Ectodermal cell (in vitro differentiated cells): ENCODE measurements around the gene KCTD2.

Source experiments
- H3K27ac ChIP-seq: 2 replicates; pipeline ENCODE4 v1.7.0; 2013; ENCODE audit warnings: mild to moderate bottlenecking, low read depth, low read length; ENCODE audit not compliant: insufficient read depth, poor library complexity, severe bottlenecking
- H3K27me3 ChIP-seq: 2 replicates; pipeline ENCODE4 v1.7.0; 2013; ENCODE audit warnings: mild to moderate bottlenecking, low read length; ENCODE audit not compliant: insufficient read depth, control insufficient read depth, poor library complexity, severe bottlenecking
- H3K36me3 ChIP-seq: one replicate; pipeline ENCODE4 v1.7.0; 2013; ENCODE audit warnings: low read length; ENCODE audit not compliant: control insufficient read depth, insufficient read depth
- H3K4me1 ChIP-seq: one replicate; pipeline ENCODE4 v1.7.0; 2013; ENCODE audit warnings: low read length; ENCODE audit not compliant: control insufficient read depth, insufficient read depth
- H3K4me3 ChIP-seq: 2 replicates; pipeline ENCODE4 v1.7.0; 2013; ENCODE audit warnings: low read depth, low read length, control low read depth; ENCODE audit not compliant: insufficient read depth
- H3K9me3 ChIP-seq: 2 replicates; pipeline ENCODE4 v1.7.0; 2013; ENCODE audit warnings: mild to moderate bottlenecking, low read length, moderate library complexity; ENCODE audit not compliant: control insufficient read depth
- WGBS, 2 experiments: methylation state at CpG; one replicate each; pipeline ENCODE4 v1.1.7; 2013; ENCODE audit warnings: missing lambda C conversion rate in 2 of 2; 5-methylcytosine and 5-hydroxymethylcytosine counted together

The KCTD2 gene

DNA sequence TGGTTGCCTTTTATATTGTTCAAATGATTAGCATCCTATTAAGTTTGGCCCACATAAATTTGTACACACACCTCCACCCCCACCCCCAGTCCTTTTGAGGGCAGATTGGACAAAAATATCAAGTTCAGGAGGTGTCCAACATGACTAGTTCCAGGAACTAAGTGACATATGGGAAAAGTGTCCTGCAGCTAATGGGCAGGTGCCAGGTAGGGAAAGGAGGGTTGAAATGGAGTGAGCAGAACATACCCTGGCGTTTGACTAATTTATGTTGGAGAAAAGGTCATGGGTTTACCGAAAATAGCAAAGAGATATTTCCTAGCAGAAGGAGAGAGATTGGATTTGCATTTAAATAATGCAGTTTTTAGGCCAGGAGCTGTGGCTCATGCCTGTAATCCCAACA, 4.9 kb downstream of the KCTD2 start:
- Histone ChIP-seq H3K4me1 (peaks cover 5% of the 10 kb centered on the region), H3K9me3 (no peaks in the 10 kb centered on the region), H3K27ac (no peak overlapping the region), H3K27me3 (no peaks in the 10 kb centered on the region), H3K36me3 (peaks cover 11% of the 10 kb centered on the region), H3K4me3 (no peak overlapping the region)
- WGBS, 2 experiments, result 95 to 96% methylated on average over 2 of the region's 2 CpGs

DNA sequence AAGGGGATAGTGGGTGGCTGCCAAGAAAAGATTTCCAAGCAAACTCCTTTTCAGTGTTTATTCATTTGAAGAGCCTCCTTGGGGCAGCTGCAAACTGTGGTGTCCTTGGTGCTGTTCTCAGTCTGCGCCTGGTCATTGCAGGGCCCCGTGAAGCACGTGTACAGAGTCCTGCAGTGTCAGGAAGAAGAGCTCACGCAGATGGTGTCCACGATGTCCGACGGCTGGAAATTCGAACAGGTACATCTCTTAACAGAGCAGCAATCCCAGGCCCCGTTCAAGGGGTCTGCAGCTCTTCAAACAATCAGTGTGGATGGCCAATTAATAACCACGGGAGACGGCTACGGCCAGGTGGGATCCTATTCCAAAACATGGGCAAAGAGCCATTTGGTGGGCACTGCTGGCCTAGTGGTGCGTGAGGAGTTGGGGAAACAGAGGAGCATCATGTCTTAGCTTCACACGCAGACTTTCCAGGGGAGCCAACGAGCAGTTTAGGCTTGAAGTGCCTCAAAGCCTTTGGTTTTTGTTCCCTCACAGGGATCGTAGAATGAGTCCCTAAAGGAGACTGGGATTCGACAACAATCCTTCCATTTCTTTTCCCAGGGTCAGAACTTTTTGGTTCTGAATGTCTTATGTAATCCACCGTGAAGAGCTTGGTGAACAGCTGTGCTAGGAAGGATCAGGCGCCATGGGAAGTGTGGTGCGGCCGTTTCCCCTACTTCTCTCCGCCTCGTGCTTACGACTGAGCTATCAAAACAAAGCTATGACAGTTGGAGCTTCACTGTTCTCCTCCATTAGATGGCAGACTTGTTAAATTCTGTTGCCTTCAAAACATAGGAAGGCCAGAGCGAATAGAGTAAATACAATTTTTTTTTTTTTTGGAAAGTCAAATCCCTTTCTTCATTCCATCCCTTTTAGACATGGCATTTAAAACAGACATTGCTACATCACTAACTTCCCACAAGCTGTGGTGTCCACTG, 12.6 kb downstream of the KCTD2 start:
- H3K4me3 ChIP-seq, result no peak overlapping the region
- H3K36me3 ChIP-seq, result peaks cover 26% of the 10 kb centered on the region
- WGBS, 2 experiments, result 92% methylated on average over 25 of the region's 25 CpGs

DNA sequence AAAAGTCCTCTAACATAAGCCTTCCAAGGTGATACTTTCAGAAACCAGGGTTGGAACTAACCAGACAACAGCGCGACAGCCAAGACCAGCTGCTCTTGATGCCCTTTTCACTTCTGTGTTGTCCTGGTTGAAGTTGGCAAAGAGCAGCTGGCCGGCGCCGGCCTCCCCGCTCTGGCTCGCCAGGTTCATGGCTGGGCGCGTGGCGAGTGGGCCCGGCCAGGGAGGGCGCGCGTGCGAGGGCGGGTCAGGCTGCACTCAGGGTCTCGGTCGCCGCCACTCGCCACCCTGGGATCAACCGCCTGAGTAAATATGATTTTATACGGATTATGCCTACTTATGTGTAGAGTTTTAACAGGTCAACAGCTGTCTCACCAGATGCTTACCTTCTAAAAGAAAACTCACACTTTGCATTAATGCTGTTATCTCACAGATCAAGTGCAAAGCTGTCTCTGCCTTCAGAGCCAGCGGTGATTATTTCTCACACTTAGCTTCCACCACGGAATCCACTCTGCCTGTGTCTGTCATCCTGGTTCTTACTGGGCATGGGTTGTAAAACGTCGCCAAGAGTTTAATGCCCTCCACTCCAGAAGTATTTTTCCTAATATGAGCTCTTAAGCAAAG, 13.5 kb downstream of the KCTD2 start:
- WGBS, 2 experiments, result 96 to 98% methylated on average over 26 of the region's 26 CpGs
- H3K36me3 ChIP-seq, result peaks cover 29% of the 10 kb centered on the region

More for the DNA sequence above, 12.6 kb downstream of the KCTD2 start:
- H3K27me3 ChIP-seq, result no peaks in the 10 kb centered on the region
- H3K4me1 ChIP-seq, result no peaks in the 10 kb centered on the region
- H3K9me3 ChIP-seq, result no peaks in the 10 kb centered on the region
- no peak overlapping the region for H3K27ac ChIP-seq

GRCh38 chr17:75061055-75061438, 14.0 kb downstream of the KCTD2 start:
- H3K27ac ChIP-seq, result no peak overlapping the region
- H3K27me3 ChIP-seq, result no peaks in the 10 kb centered on the region
- 96 to 98% methylated on average over 10 of the region's 10 CpGs for WGBS, 2 experiments
- no peaks in the 10 kb centered on the region for H3K4me1 ChIP-seq
- no peaks in the 10 kb centered on the region for H3K9me3 ChIP-seq
- H3K4me3 ChIP-seq, result no peak overlapping the region
- peaks cover 29% of the 10 kb centered on the region for H3K36me3 ChIP-seq

More for the DNA sequence above, 13.5 kb downstream of the KCTD2 start:
- Histone ChIP-seq H3K27ac (no peak overlapping the region), H3K4me3 (no peak overlapping the region), H3K4me1 (no peaks in the 10 kb centered on the region), H3K9me3 (no peaks in the 10 kb centered on the region), H3K27me3 (no peaks in the 10 kb centered on the region)

GRCh38 chr17:75061618-75062017, 14.6 kb downstream of the KCTD2 start:
- 92 to 95% methylated on average over 8 of the region's 8 CpGs for WGBS, 2 experiments
- Histone ChIP-seq H3K4me1 (no peaks in the 10 kb centered on the region), H3K4me3 (no peak overlapping the region), H3K27me3 (no peaks in the 10 kb centered on the region), H3K27ac (no peak overlapping the region), H3K36me3 (peaks cover 29% of the 10 kb centered on the region), H3K9me3 (no peaks in the 10 kb centered on the region)

GRCh38 chr17:75063201-75063600, 16.2 kb downstream of the KCTD2 start:
- Histone ChIP-seq H3K4me1 (no peaks in the 10 kb centered on the region), H3K27ac (no peak overlapping the region), H3K9me3 (no peaks in the 10 kb centered on the region), H3K4me3 (no peak overlapping the region), H3K36me3 (peaks cover 29% of the 10 kb centered on the region), H3K27me3 (no peaks in the 10 kb centered on the region)
- WGBS, 2 experiments, result 94 to 96% methylated on average over 13 of the region's 13 CpGs

DNA sequence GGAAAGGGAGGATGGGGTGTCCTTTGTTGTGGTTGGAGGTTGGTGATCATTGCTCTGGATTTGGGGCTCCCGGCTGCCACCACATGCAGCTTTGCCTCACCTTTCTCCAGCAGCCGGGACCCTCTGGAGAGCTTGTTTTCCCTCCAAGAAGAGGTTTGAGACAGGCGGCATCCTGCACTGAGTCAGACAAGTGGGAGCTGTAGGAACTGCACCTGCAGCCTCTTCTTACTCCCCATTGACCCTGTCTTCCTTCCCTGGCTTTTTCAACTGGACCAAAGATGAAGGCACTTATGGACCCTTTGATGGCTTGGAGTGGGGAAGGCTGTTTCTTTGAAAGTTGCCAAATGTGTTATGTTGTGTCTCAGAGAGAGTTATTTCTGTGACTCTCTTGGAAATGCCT, 16.6 kb downstream of the KCTD2 start:
- Histone ChIP-seq H3K27me3 (no peaks in the 10 kb centered on the region), H3K4me1 (no peaks in the 10 kb centered on the region), H3K36me3 (peaks cover 29% of the 10 kb centered on the region), H3K27ac (no peak overlapping the region), H3K4me3 (no peak overlapping the region), H3K9me3 (no peaks in the 10 kb centered on the region)
- 89 to 97% methylated on average over 3 of the region's 3 CpGs for WGBS, 2 experiments

- WGBS, 2 experiments, result 97% methylated on average over 11 of the region's 11 CpGs
- H3K27me3 ChIP-seq, result no peaks in the 10 kb centered on the region
- no peak overlapping the region for H3K4me3 ChIP-seq
- no peak overlapping the region for H3K27ac ChIP-seq
- peaks cover 29% of the 10 kb centered on the region for H3K36me3 ChIP-seq
- H3K4me1 ChIP-seq, result no peaks in the 10 kb centered on the region
- no peaks in the 10 kb centered on the region for H3K9me3 ChIP-seq
Measured at GRCh38 chr17:75064040-75064439, 17.0 kb downstream of the KCTD2 start.

- no peak overlapping the region for H3K27ac ChIP-seq
- 97% methylated on average over 8 of the region's 8 CpGs for WGBS, 2 experiments
- H3K27me3 ChIP-seq, result no peaks in the 10 kb centered on the region
- H3K36me3 ChIP-seq, result peaks cover 26% of the 10 kb centered on the region
- no peaks in the 10 kb centered on the region for H3K4me1 ChIP-seq
- H3K4me3 ChIP-seq, result no peak overlapping the region
- no peaks in the 10 kb centered on the region for H3K9me3 ChIP-seq
Measured at GRCh38 chr17:75064460-75064859, 17.4 kb downstream of the KCTD2 start.

DNA sequence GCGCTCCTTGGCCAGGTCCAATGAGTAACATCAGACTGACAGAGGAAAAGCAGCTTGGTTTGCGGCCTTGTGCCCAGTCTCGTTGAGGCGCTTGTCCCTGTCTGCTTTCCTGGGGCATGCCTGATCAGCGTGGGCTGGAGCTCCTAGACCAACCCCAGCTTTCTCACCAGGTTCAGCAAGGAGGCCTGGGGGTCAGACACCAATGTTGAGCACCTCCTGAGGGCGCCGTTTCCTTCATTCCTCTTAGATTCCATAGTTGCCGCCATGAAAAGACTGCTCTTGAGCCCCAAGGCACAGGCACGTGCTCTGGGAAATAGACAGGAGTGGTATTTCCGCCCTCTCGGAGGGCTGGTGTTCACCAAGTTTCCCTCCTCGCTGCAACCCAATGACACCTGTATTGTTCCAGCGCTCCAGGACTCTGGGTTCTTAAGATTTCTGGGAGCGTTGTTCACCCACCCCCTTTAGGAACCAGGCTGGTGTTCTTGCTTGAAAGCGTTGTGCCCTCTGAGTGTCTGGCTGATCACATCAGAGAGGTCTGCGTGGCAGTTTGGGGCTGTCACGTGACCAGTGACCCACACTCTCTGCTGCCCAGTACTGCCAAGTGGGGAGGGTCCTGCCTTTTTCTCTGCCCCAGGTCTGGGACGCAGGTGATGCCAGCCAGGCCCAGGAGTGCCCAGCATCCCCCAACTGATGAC, 18.0 kb downstream of the KCTD2 start:
- no peaks in the 10 kb centered on the region for H3K27me3 ChIP-seq
- no peak overlapping the region for H3K4me3 ChIP-seq
- H3K9me3 ChIP-seq, result no peaks in the 10 kb centered on the region
- H3K4me1 ChIP-seq, result no peaks in the 10 kb centered on the region
- WGBS, 2 experiments, result 94 to 95% methylated on average over 18 of the region's 18 CpGs
- no peak overlapping the region for H3K27ac ChIP-seq
- peaks cover 24% of the 10 kb centered on the region for H3K36me3 ChIP-seq
